KMS-11 (cell line): ENCODE data around the gene PLA2G4E.

Experiments used
- H2AFZ ChIP-seq: fragments of 200-600 bp; sonication (generic); 2 replicates; pipeline ENCODE4 v1.6.1; 2016; ENCODE audit warnings: antibody characterized with exemption, mixed run types, low read depth
- H3K27ac ChIP-seq: fragments of 200-600 bp; sonication (generic); 2 replicates; pipeline ENCODE4 v1.6.1; 2016; ENCODE audit warnings: mild to moderate bottlenecking, mixed run types
- H3K27me3 ChIP-seq: fragments of 200-600 bp; sonication (generic); 2 replicates; pipeline ENCODE4 v1.6.1; 2017; ENCODE audit warnings: mild to moderate bottlenecking, low read depth, mixed run types, moderate library complexity; ENCODE audit not compliant: insufficient read depth
- H3K36me3 ChIP-seq: fragments of 200-600 bp; sonication (generic); 2 replicates; pipeline ENCODE4 v1.6.1; 2017; ENCODE audit warnings: mild to moderate bottlenecking, mixed run types; ENCODE audit not compliant: insufficient read depth
- H3K4me1 ChIP-seq: fragments of 200-600 bp; sonication (generic); 2 replicates; pipeline ENCODE4 v1.6.1; 2016; ENCODE audit warnings: mild to moderate bottlenecking, low read depth, mixed run types; ENCODE audit not compliant: poor library complexity, severe bottlenecking
- H3K4me2 ChIP-seq: fragments of 200-600 bp; sonication (generic); 2 replicates; pipeline ENCODE4 v1.7.0; 2016; ENCODE audit warnings: mild to moderate bottlenecking, mixed run types
- H3K4me3 ChIP-seq: fragments of 200-600 bp; sonication (generic); IDR thresholded peaks from 2 replicates; pipeline ENCODE4 v1.6.1; 2017; ENCODE audit warnings: low read depth, low read length, mixed read lengths; ENCODE audit not compliant: insufficient read depth
- H3K79me2 ChIP-seq: fragments of 200-600 bp; sonication (generic); 2 replicates; pipeline ENCODE4 v1.6.1; 2016; ENCODE audit warnings: low read depth, mixed run types; ENCODE audit not compliant: insufficient read depth
- H3K9ac ChIP-seq: fragments of 200-600 bp; sonication (generic); 2 replicates; pipeline ENCODE4 v1.6.1; 2016; ENCODE audit warnings: mild to moderate bottlenecking, mixed run types
- H4K20me1 ChIP-seq: fragments of 200-600 bp; sonication (generic); 2 replicates; pipeline ENCODE4 v1.6.1; 2016; ENCODE audit warnings: mild to moderate bottlenecking, mixed run types; ENCODE audit not compliant: insufficient read depth
- TF ChIP-seq, protein P1 (sequence below): fragments of 200-600 bp; sonication (generic); conservative IDR thresholded peaks from 2 replicates; pipeline ENCODE4 v1.6.1; 2017; ENCODE audit warnings: low read depth, mild to moderate bottlenecking, antibody characterized with exemption, low read length, moderate library complexity, mixed read lengths

Gene PLA2G4E

GRCh38 chr15:41955807-41956525 is 64.9 kb downstream of the PLA2G4E start:
- no peak overlapping the region for H3K4me3 ChIP-seq
- TF ChIP-seq, protein P1, sequence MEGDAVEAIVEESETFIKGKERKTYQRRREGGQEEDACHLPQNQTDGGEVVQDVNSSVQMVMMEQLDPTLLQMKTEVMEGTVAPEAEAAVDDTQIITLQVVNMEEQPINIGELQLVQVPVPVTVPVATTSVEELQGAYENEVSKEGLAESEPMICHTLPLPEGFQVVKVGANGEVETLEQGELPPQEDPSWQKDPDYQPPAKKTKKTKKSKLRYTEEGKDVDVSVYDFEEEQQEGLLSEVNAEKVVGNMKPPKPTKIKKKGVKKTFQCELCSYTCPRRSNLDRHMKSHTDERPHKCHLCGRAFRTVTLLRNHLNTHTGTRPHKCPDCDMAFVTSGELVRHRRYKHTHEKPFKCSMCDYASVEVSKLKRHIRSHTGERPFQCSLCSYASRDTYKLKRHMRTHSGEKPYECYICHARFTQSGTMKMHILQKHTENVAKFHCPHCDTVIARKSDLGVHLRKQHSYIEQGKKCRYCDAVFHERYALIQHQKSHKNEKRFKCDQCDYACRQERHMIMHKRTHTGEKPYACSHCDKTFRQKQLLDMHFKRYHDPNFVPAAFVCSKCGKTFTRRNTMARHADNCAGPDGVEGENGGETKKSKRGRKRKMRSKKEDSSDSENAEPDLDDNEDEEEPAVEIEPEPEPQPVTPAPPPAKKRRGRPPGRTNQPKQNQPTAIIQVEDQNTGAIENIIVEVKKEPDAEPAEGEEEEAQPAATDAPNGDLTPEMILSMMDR: no peak
- no peak overlapping the region for H3K9ac ChIP-seq
- H2AFZ ChIP-seq: no peak overlapping the region
- no peak overlapping the region for H3K27ac ChIP-seq
- H3K4me1 ChIP-seq: no peaks in the 10 kb centered on the region
- H3K36me3 ChIP-seq: no peaks in the 10 kb centered on the region
- no peaks in the 10 kb centered on the region for H3K27me3 ChIP-seq
- H3K4me2 ChIP-seq: no peak overlapping the region
- no peaks in the 10 kb centered on the region for H4K20me1 ChIP-seq
- no peaks in the 10 kb centered on the region for H3K79me2 ChIP-seq

- H3K27me3 ChIP-seq: no peaks in the 10 kb centered on the region
- H3K36me3 ChIP-seq: no peaks in the 10 kb centered on the region
- no peak overlapping the region for H3K4me2 ChIP-seq
- H4K20me1 ChIP-seq: no peaks in the 10 kb centered on the region
- H3K9ac ChIP-seq: no peak overlapping the region
- no peak overlapping the region for H3K4me3 ChIP-seq
- H3K27ac ChIP-seq: no peak overlapping the region
- TF ChIP-seq, protein P1: no peak
- H3K79me2 ChIP-seq: no peaks in the 10 kb centered on the region
- H2AFZ ChIP-seq: no peak overlapping the region
- no peaks in the 10 kb centered on the region for H3K4me1 ChIP-seq
Observed at GRCh38 chr15:41955100-41955499, 65.7 kb downstream of the PLA2G4E start.

GRCh38 chr15:41954036-41954435 is 66.8 kb downstream of the PLA2G4E start:
- Histone ChIP-seq H3K4me2 (no peak overlapping the region), H3K9ac (no peak overlapping the region)

GRCh38 chr15:41952013-41952563 is 68.8 kb downstream of the PLA2G4E start:
- Histone ChIP-seq H3K27me3 (no peaks in the 10 kb centered on the region), H3K79me2 (no peaks in the 10 kb centered on the region), H3K4me2 (no peak overlapping the region), H3K4me1 (no peaks in the 10 kb centered on the region), H3K27ac (no peak overlapping the region), H3K9ac (no peak overlapping the region), H2AFZ (no peak overlapping the region), H3K36me3 (no peaks in the 10 kb centered on the region), H4K20me1 (no peaks in the 10 kb centered on the region), H3K4me3 (no peak overlapping the region)
- TF ChIP-seq, protein P1: no peak

More at GRCh38 chr15:41954036-41954435, 66.8 kb downstream of the PLA2G4E start:
- H3K79me2 ChIP-seq: no peaks in the 10 kb centered on the region
- TF ChIP-seq, protein P1: no peak
- no peak overlapping the region for H3K27ac ChIP-seq
- no peaks in the 10 kb centered on the region for H4K20me1 ChIP-seq
- H3K27me3 ChIP-seq: no peaks in the 10 kb centered on the region
- no peak overlapping the region for H2AFZ ChIP-seq
- H3K4me1 ChIP-seq: no peaks in the 10 kb centered on the region
- no peak overlapping the region for H3K4me3 ChIP-seq
- H3K36me3 ChIP-seq: no peaks in the 10 kb centered on the region
